Esophagus squamous epithelium (tissue), 4 donors: Measurements from ENCODE around the gene JARID2.

Source experiments
- CTCF ChIP-seq, 6 experiments: fragments of 450-650 bp in 4 of 6; fragments of 200-600 bp in 2 of 6; sonication (generic) in 2 of 6; IDR thresholded peaks; one replicate each; pipeline ENCODE4 v1.5.1; 2016 to 2019; ENCODE audit warnings: antibody characterized with exemption in 6 of 6, mild to moderate bottlenecking in 4 of 6, moderate library complexity in 4 of 6
- POLR2A ChIP-seq, 4 donors: fragments of 450-650 bp; IDR thresholded peaks; one replicate each; pipeline ENCODE4 v1.6.1; 2017; ENCODE audit warnings: antibody characterized with exemption in 4 of 4, mild to moderate bottlenecking in 4 of 4, moderate library complexity in 3 of 4

GRCh38 chr6:15444881-15445280 lies 199.0 kb downstream of the JARID2 start:
- TF ChIP-seq CTCF (IDR thresholded peaks at IDR 0.05) (no peak), POLR2A (IDR thresholded peaks at IDR 0.05) (no peak)
